Gastroesophageal sphincter (tissue), 3 donors: ENCODE data around the gene KMT2D.

Source experiments
- EP300 ChIP-seq: sonication (generic); formaldehyde crosslinking; IDR thresholded peaks from one replicate; pipeline ENCODE4 v1.6.1; 2017; ENCODE audit warnings: antibody characterized with exemption, mild to moderate bottlenecking
- POLR2A ChIP-seq, 2 donors: fragments of 450-650 bp; IDR thresholded peaks; one replicate each; pipeline ENCODE4 v1.6.1; 2017; ENCODE audit warnings: antibody characterized with exemption in 2 of 2, mild to moderate bottlenecking in 2 of 2, moderate library complexity in 1 of 2
- TF ChIP-seq, protein P1 (sequence below), 4 experiments: fragments of 200-600 bp in 2 of 4; fragments of 450-650 bp in 2 of 4; sonication (generic) in 1 of 4; IDR thresholded peaks; one replicate each; pipeline ENCODE4 v1.5.1; 2017 to 2019; ENCODE audit warnings: antibody characterized with exemption in 4 of 4, mild to moderate bottlenecking in 2 of 4, moderate library complexity in 2 of 4

- TF ChIP-seq, protein P1, sequence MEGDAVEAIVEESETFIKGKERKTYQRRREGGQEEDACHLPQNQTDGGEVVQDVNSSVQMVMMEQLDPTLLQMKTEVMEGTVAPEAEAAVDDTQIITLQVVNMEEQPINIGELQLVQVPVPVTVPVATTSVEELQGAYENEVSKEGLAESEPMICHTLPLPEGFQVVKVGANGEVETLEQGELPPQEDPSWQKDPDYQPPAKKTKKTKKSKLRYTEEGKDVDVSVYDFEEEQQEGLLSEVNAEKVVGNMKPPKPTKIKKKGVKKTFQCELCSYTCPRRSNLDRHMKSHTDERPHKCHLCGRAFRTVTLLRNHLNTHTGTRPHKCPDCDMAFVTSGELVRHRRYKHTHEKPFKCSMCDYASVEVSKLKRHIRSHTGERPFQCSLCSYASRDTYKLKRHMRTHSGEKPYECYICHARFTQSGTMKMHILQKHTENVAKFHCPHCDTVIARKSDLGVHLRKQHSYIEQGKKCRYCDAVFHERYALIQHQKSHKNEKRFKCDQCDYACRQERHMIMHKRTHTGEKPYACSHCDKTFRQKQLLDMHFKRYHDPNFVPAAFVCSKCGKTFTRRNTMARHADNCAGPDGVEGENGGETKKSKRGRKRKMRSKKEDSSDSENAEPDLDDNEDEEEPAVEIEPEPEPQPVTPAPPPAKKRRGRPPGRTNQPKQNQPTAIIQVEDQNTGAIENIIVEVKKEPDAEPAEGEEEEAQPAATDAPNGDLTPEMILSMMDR (IDR thresholded peaks at IDR 0.05): no peak
- TF ChIP-seq EP300 (no peak), POLR2A (IDR thresholded peaks at IDR 0.05) (no peak)
These were observed 47.9 kb downstream of the KMT2D start for GRCh38 chr12:49012739-49013138.
